Cerebellar cortex (tissue), 1 donor: ENCODE measurements around the gene RCN2.
A peak's percentile ranks its signal among the peaks of the same experiment; 100 is the strongest.

ENCODE experiments used
- DNase-seq: peaks from one replicate; pipeline ENCODE4 v3.0.0-alpha.2; 2015; ENCODE audit warnings: low spot score

Gene RCN2

DNA sequence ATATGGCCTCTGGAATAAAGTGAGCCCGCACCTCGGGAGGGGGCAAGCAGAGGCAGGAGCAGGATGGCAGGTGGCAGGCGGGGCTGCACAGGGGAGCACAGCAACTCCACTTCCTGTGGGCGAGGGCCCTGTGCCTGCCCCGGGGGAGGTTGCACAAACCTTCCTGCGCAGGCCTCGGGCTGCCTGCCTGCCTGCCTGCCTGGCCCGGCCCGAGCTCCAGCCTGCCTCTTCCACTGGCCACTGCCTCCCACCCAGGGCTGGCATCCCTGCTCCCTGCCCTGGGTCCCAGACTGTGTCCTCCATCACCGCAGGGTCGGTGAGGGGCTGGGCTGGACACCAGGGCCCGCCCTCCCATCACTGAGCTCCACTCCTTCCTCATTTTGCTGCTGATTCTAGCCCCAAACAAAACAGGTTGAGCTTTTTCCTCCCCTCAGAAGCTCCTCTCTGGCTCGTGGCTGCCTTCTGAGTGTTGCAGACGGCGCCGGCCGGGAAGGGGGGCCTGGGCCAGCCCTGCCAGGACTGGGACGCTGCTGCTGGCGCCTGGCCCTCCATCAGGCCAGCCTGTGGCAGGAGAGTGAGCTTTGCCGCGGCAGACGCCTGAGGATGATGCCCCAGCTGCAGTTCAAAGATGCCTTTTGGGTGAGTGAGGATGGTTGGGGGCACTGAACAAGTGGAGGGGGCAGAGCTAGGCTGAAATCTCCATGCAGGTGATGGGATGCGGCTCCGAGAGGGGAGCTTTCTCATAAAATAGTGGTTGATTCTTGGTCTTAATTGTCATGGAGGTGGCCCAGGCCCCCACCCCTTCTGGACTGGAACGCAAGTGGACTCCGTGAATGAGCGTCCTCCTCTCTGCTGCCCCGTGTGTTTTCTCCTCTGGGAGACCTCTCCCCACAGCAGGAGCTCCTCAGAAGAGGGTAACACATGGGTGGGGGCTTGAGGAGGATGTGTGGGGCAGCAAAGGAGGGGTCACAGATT lies 63.7 kb downstream of the RCN2 start, which contains the start of gene PSTPIP1:
PSTPIP1 (plus strand) TSS at position 156 of the 975 bp plus-strand sequence; CDS start at position 604, 448 bp downstream.
- peak; percentile 56 for DNase-seq

DNA sequence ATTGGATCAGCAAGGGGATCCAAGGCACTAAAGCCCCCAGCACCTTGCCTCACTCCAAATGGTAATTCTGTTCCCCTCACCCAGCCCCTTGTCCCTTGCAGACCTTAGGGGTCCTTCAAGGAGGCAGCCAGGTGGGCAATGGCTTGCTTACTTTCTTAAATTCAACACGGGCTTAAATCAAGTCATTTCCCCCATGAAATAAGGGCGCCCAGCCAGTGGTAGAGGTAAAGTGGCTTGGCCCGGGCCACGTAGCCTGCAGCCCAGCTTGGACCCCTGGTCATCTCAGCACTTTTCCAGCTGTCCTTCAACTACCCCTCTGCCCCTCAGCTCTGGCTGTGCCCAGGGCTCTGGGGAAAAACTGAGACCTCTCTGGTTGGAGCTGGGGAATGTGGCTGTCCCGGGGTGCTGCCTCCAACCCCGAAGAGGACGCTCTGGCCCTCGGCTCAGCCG lies 64.6 kb downstream of the RCN2 start:
- no peak for DNase-seq

DNA sequence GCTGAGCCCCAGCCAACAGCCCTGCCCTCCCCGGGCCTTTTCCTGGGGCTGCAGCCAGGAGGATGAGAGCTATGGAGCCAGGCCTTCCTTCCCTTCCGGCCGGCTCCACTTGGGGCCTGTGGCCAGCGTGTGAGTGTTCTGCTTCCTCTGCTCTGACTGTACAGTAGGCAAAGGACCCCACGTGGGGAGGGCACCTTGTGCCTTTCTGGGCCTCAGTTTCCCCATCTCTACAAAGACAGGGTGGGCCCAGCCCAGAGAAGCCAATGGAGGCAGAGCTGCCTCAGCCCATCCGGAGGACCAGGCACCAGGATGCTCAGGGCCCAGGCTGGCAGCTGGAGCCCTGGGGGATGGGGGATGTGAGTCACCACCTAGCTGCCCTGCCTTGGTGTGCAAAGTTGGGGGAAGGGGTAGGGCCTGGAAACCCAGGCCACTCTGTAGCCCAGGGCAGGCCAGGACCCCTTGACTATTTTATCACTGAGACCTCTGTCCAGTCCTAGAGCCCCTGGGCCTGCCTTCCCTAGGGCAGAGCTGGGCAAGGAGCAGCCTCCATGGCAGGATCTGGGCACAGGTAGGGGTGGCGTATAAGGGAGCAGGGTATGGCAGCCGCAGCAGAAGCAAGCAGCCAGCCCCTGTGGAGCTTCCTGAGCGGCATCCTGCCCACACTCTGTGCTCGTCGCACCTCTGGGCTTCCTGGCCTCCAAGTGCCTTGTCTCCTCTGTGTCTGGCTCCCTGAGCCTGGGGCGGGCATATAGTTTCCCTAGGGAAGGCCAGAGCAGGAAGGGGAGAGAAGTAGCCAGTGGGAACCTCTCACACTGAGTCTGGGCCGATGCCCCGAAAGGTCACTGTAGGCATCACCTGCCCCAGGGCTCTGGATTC lies 65.2 kb downstream of the RCN2 start:
- peak; percentile 29 for DNase-seq

DNA sequence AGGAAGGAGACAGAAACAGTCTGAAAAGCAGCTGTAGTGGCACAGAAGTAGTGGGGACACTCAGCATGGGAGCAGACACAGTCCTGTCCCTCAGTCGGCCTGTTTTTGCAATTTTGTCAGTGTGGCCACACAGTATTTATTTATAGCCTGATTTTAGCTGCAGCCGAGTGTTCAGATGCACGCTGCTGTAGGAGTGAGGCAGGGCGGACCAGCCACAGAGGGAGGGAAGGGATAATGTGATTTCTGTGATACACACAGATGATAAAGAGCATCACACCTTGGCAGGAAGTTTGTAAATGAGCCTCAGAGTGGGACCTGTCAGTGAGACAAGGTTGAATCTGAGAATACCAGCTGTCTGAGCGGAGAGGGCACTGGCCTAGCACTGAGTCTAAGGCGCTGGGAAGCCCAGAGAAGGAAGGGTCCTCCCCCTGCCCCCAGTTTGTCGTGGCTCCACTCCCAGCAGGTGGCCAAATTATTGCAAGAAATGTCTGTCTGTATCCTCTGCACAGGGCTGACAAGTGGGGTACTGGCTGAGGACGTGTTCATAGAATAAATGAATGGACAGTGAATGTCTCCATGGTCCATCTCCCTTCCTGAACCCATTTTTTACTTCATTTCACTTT lies 67.2 kb downstream of the RCN2 start:
- DNase-seq, result no peak

DNA sequence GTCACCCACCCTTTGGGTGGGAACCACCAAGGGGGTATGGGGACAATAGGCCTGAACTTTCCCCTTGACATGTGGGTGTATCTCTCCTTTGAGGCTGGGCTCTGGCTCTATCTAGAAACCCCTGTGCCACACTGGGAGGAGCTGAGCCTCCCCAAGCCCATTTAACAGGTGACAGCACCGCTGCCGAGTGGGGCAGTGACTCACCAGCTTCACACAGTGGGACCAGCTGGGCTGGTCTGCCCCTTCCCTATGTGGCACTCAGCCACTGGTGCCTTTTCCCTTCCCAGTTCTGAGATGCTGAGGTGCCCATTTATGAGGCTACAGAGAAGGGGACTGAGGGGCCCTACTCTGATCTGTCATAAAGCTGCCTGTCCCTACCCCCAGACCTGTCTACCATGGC lies 68.4 kb downstream of the RCN2 start:
- no peak for DNase-seq

DNA sequence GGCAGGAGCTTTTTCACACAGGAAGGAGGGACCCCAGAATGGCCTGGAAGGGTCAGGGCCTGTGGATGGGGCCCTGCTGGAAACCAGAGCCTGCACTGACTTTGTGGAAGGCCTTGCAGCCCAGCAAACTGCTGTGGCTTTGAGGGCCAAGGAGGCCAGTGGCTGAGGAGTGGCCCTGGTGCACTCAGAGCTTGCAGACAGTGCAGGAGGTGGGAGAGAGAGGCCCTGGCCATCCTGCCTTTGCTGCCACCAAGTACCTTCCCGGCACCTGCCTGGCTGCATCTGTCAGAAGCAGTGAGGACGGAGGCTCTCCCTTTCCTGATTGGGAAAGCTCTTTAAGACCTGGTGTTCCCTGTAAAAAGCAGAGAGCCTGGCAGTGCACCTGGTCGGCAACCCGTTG lies 69.8 kb downstream of the RCN2 start:
- no peak for DNase-seq

DNA sequence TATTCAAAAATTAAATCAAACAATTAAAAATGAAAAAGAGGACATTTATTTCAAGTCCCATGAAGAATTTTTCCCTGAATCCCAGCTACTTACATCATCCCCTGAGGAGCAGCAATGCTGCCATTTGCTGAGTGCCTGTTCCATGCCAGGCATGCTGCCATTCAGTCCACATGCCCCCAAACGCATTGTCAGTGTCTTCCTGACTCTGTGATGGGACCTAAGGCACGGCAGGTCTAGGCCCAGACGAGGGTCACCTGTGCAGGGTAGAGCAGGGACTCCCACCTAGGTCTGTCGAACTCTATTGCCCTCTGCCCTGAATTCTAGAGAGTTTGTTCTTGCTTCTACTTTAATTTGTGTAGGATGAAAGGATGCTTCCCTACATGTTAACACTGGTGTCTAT lies 70.4 kb downstream of the RCN2 start:
- DNase-seq, result no peak

DNA sequence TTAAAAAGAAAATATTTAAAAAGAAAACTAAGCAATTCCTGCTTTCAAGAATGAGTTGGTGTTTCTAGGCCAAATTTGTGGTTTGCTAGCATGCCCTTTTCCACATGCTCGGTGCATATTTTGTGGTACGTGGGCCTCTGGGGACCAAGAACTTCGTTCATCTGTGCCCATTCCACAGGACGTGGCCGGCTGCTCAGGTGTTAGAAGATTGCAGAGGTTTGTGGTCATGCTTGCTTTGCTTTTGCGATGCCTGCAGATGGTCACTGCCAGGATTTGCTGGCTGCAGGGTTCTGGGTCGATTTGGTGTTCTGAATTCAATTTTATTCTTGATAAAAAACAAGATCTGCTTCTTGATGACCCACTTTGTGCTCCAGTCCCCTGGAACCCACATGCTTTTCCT lies 70.9 kb downstream of the RCN2 start:
- DNase-seq, result no peak

DNA sequence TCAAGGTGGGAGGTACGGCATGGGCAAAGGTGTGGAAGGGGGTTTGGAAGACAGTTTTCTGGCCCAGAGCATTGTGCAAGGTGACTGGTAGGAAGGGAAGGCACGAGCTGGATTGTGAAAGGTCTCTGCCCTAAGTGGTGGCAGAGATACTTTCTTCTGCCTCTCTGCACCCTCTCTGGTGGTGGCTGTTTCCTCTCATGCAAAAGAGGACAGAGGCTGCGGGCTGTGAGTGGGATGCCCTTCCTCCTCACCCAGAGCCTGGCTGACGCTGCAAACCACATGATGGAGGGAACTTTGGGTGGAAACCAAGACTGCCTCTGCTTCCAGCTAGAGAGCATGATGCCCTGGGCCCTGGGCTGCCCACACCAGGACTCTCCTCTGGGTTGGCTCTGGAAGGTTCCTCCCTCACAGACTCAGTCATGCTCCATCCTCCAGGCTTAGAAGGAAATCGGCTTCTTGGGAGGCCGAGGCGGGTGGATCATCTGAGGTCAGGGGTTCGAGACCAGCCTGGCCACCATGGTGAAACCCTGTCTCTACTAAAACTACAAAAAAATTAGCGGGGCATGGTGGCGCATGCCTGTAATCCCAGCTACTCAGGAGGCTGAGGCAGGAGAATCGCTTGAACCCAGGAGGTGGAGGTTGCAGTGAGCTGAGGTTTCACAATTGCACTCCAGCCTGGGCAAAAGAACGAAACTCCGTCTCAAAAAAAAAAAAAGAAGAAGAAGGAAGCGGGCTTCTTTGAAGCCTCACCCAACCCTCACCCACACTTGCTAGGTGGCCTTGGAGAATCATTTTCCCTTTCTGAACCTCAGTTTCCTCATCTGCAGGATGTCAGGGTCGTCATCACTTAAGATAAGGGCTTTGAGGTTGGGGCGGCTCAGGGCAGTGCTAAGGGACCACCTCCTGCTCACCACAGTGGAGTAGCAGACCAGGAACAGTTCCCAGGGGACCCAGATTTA lies 71.7 kb downstream of the RCN2 start:
- no peak for DNase-seq
